ENCODE results near the gene PRKN. TPM values are rescaled to one million over a fixed set of nuclear protein-coding genes. Genes with fewer than 3 reads are reported as not detected.

PRKN gene
- total RNA-seq, 2 donors from 2014 or later = 15.7 to 19.3 TPM

GRCh38 chr6:161511447-161512095 lies 1216.0 kb downstream of the PRKN start:
- TF ChIP-seq, protein P1, sequence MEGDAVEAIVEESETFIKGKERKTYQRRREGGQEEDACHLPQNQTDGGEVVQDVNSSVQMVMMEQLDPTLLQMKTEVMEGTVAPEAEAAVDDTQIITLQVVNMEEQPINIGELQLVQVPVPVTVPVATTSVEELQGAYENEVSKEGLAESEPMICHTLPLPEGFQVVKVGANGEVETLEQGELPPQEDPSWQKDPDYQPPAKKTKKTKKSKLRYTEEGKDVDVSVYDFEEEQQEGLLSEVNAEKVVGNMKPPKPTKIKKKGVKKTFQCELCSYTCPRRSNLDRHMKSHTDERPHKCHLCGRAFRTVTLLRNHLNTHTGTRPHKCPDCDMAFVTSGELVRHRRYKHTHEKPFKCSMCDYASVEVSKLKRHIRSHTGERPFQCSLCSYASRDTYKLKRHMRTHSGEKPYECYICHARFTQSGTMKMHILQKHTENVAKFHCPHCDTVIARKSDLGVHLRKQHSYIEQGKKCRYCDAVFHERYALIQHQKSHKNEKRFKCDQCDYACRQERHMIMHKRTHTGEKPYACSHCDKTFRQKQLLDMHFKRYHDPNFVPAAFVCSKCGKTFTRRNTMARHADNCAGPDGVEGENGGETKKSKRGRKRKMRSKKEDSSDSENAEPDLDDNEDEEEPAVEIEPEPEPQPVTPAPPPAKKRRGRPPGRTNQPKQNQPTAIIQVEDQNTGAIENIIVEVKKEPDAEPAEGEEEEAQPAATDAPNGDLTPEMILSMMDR (IDR thresholded peaks at IDR 0.05) = no peak
- Histone ChIP-seq H3K9me3 (no peaks in the 10 kb centered on the region), H3K27me3 (no peaks in the 10 kb centered on the region), H3K27ac (no peak overlapping the region), H3K4me3 (no peak overlapping the region), H3K4me1 (no peaks in the 10 kb centered on the region), H3K36me3 (no peaks in the 10 kb centered on the region)
- DNase-seq (ENCODE audit: low spot score) = no peak

GRCh38 chr6:161508341-161508740 lies 1219.2 kb downstream of the PRKN start:
- Histone ChIP-seq H3K4me3 (no peak overlapping the region), H3K9me3 (no peaks in the 10 kb centered on the region), H3K27me3 (no peaks in the 10 kb centered on the region), H3K27ac (no peak overlapping the region), H3K4me1 (no peaks in the 10 kb centered on the region), H3K36me3 (no peaks in the 10 kb centered on the region)
- no peak for DNase-seq (ENCODE audit: low spot score)
- TF ChIP-seq, protein P1 (IDR thresholded peaks at IDR 0.05) = no peak

DNA sequence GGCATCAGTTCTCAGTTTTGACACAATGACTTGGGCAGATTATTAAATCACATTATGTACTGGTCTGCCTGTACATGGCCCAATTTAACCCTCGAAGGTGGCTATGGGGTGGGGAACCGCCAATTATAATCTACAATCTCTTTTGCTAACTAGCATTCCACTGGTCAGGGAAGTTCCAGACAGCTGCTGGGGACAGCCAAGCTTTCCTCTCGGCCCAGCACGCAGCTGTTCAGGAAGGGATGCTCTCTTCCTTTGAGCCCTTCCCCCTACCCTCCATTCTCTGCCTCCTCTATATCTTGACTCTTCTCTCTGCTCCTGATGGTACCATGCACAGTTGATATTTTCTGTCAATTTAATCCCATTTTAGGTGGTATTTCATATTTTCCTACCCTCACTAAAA lies 1220.2 kb downstream of the PRKN start:
- TF ChIP-seq, protein P1 (IDR thresholded peaks at IDR 0.05) = no peak
- no peak for DNase-seq (ENCODE audit: low spot score)
- H3K4me1 ChIP-seq = no peaks in the 10 kb centered on the region

DNA sequence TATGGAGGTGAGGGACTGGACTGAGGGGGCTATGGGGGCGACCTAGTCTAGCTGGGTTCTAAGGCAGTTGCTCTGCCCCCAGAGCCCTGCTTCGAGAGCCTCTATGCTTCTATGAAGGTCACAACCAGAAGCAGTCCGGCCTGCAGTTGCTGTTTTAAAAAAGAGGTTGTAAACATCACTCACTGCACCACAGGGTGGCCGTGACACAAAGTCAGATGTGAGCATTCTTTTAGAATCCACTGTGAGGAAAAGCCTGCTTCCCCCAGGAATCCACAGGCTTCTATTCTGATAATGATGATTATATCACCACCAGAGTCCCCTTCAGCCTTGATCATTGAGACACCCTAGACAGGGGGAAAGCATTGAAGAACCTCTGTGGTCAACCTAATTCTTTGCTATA lies 1224.0 kb downstream of the PRKN start:
- no peaks in the 10 kb centered on the region for H3K4me1 ChIP-seq
- H3K27me3 ChIP-seq = no peaks in the 10 kb centered on the region
- H3K36me3 ChIP-seq = no peaks in the 10 kb centered on the region
- no peak for DNase-seq (ENCODE audit: low spot score)
- no peak overlapping the region for H3K4me3 ChIP-seq
- H3K27ac ChIP-seq = no peak overlapping the region
- TF ChIP-seq, protein P1 (IDR thresholded peaks at IDR 0.05) = no peak
- no peaks in the 10 kb centered on the region for H3K9me3 ChIP-seq

More for the DNA sequence above, 1220.2 kb downstream of the PRKN start:
- H3K9me3 ChIP-seq = no peaks in the 10 kb centered on the region
- no peaks in the 10 kb centered on the region for H3K36me3 ChIP-seq
- H3K27ac ChIP-seq = no peak overlapping the region
- no peak overlapping the region for H3K4me3 ChIP-seq
- no peaks in the 10 kb centered on the region for H3K27me3 ChIP-seq

- peaks cover 0 to 10% of the 10 kb centered on the region in 2 donors for H3K4me1 ChIP-seq
- no peaks in the 10 kb centered on the region for H3K36me3 ChIP-seq
- TF ChIP-seq, protein P1 (IDR thresholded peaks at IDR 0.05) = no peak
- no peak for DNase-seq (ENCODE audit: low spot score)
- H3K9me3 ChIP-seq = no peaks in the 10 kb centered on the region
- no peaks in the 10 kb centered on the region for H3K27me3 ChIP-seq
- H3K27ac ChIP-seq = no peak overlapping the region
- no peak overlapping the region for H3K4me3 ChIP-seq
These were observed 1228.7 kb downstream of the PRKN start for GRCh38 chr6:161498881-161499280.

- TF ChIP-seq, protein P1 (IDR thresholded peaks at IDR 0.05) = peak in 1 of 2 donors; percentile 41
These were observed 1229.2 kb downstream of the PRKN start for GRCh38 chr6:161498359-161498758.

More at GRCh38 chr6:161498359-161498758, 1229.2 kb downstream of the PRKN start:
- no peaks in the 10 kb centered on the region for H3K27me3 ChIP-seq
- H3K4me3 ChIP-seq = no peak overlapping the region
- no peaks in the 10 kb centered on the region for H3K36me3 ChIP-seq
- DNase-seq (ENCODE audit: low spot score) = no peak
- peaks cover 0 to 10% of the 10 kb centered on the region in 2 donors for H3K4me1 ChIP-seq
- H3K27ac ChIP-seq = no peak overlapping the region
- no peaks in the 10 kb centered on the region for H3K9me3 ChIP-seq
